Measurements from ENCODE around the gene GLOD5. TPM values are rescaled to one million over a fixed set of nuclear protein-coding genes. Genes with fewer than 3 reads are reported as not detected.

The GLOD5 gene
- total RNA-seq, 4 donors from 2014 or later, result not detected

GRCh38 chrX:48715072-48715471, 46.5 kb upstream of the GLOD5 start:
- Histone ChIP-seq H3K27ac (no peak overlapping the region), H3K4me3 (no peak overlapping the region), H3K27me3 (no peaks in the 10 kb centered on the region), H3K9me3 (no peaks in the 10 kb centered on the region), H3K4me1 (peaks cover 0 to 5% of the 10 kb centered on the region in 2 donors), H3K36me3 (no peaks in the 10 kb centered on the region)
- intact Hi-C loops (cut with DNase I; ENCODE audit: low total_unique reads), result no loop called here
- in situ Hi-C loops (cut with MboI; ENCODE audit: low sequenced_read_pairs in 4 of 4), result no loop called here
- ATAC-seq (peak in 1 of 2 donors; percentile 61), DNase-seq (no peak)
- no peak for TF ChIP-seq CTCF (IDR thresholded peaks at IDR 0.05 in 4 of 5, conservative IDR thresholded peaks at IDR 0.05 in 1 of 5)
- TF ChIP-seq POLR2A (IDR thresholded peaks at IDR 0.05), result no peak

GRCh38 chrX:48715876-48716502, 45.6 kb upstream of the GLOD5 start:
- H3K9me3 ChIP-seq, result no peaks in the 10 kb centered on the region
- H3K4me3 ChIP-seq, result no peak overlapping the region
- no peaks in the 10 kb centered on the region for H3K27me3 ChIP-seq
- in situ Hi-C loops (cut with MboI; ENCODE audit: low sequenced_read_pairs in 4 of 4) (no loop called here), intact Hi-C loops (cut with DNase I; ENCODE audit: low total_unique reads) (no loop called here)
- no peaks in the 10 kb centered on the region for H3K36me3 ChIP-seq
- H3K27ac ChIP-seq, result no peak overlapping the region
- no peak for ATAC-seq
- no peak for DNase-seq
- no peak for TF ChIP-seq CTCF (IDR thresholded peaks at IDR 0.05 in 4 of 5, conservative IDR thresholded peaks at IDR 0.05 in 1 of 5)
- no peak for TF ChIP-seq POLR2A (IDR thresholded peaks at IDR 0.05)
- H3K4me1 ChIP-seq, result peaks cover 0 to 5% of the 10 kb centered on the region in 2 donors

- DNase-seq, result no peak
- in situ Hi-C loops (cut with MboI; ENCODE audit: low sequenced_read_pairs in 4 of 4) (no loop called here), intact Hi-C loops (cut with DNase I; ENCODE audit: low total_unique reads) (no loop called here)
- H3K27me3 ChIP-seq, result no peaks in the 10 kb centered on the region
- H3K4me3 ChIP-seq, result no peak overlapping the region
- no peaks in the 10 kb centered on the region for H3K36me3 ChIP-seq
- no peak for ATAC-seq
- no peak overlapping the region for H3K27ac ChIP-seq
- no peaks in the 10 kb centered on the region for H3K4me1 ChIP-seq
- TF ChIP-seq CTCF (IDR thresholded peaks at IDR 0.05 in 4 of 5, conservative IDR thresholded peaks at IDR 0.05 in 1 of 5) (no peak), POLR2A (IDR thresholded peaks at IDR 0.05) (no peak)
- H3K9me3 ChIP-seq, result no peaks in the 10 kb centered on the region
Measured at GRCh38 chrX:48719958-48720357, 41.6 kb upstream of the GLOD5 start.

GRCh38 chrX:48720577-48721250, 40.8 kb upstream of the GLOD5 start:
- Histone ChIP-seq H3K4me1 (no peaks in the 10 kb centered on the region), H3K4me3 (no peak overlapping the region), H3K27me3 (no peaks in the 10 kb centered on the region), H3K36me3 (no peaks in the 10 kb centered on the region), H3K9me3 (no peaks in the 10 kb centered on the region), H3K27ac (no peak overlapping the region)
- TF ChIP-seq POLR2A (IDR thresholded peaks at IDR 0.05) (no peak), CTCF (IDR thresholded peaks at IDR 0.05 in 4 of 5, conservative IDR thresholded peaks at IDR 0.05 in 1 of 5) (no peak)
- in situ Hi-C loops (cut with MboI; ENCODE audit: low sequenced_read_pairs in 4 of 4), result no loop called here
- DNase-seq (no peak), ATAC-seq (no peak)
- intact Hi-C loops (cut with DNase I; ENCODE audit: low total_unique reads), result no loop called here
